GM12872 (cell line): ENCODE data around the gene LPO.
A peak's percentile ranks its signal among the peaks of the same experiment; 100 is the strongest.

Experiments
- TF ChIP-seq, protein P1 (sequence below): IDR thresholded peaks from 3 replicates; pipeline ENCODE4 v1.5.1; 2011; ENCODE audit warnings: low read depth, mild to moderate bottlenecking, low read length, moderate library complexity; ENCODE audit not compliant: insufficient read depth

The LPO gene

DNA sequence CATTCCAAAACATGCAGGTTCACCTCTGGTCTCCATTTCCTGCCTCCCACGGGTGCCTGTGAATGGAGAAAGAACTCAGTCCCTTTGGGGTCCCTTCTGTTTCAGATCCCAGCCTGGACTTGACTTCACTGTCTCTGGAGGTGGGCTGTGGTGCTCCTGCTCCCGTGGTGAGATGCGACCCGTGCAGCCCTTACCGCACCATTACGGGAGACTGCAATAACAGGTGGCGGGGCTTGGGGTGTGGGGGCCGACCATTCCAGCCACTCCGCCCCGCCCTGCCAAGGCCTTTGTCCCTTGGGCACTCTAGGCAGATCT lies 10.5 kb downstream of the LPO start:
- TF ChIP-seq, protein P1, sequence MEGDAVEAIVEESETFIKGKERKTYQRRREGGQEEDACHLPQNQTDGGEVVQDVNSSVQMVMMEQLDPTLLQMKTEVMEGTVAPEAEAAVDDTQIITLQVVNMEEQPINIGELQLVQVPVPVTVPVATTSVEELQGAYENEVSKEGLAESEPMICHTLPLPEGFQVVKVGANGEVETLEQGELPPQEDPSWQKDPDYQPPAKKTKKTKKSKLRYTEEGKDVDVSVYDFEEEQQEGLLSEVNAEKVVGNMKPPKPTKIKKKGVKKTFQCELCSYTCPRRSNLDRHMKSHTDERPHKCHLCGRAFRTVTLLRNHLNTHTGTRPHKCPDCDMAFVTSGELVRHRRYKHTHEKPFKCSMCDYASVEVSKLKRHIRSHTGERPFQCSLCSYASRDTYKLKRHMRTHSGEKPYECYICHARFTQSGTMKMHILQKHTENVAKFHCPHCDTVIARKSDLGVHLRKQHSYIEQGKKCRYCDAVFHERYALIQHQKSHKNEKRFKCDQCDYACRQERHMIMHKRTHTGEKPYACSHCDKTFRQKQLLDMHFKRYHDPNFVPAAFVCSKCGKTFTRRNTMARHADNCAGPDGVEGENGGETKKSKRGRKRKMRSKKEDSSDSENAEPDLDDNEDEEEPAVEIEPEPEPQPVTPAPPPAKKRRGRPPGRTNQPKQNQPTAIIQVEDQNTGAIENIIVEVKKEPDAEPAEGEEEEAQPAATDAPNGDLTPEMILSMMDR = no peak

DNA sequence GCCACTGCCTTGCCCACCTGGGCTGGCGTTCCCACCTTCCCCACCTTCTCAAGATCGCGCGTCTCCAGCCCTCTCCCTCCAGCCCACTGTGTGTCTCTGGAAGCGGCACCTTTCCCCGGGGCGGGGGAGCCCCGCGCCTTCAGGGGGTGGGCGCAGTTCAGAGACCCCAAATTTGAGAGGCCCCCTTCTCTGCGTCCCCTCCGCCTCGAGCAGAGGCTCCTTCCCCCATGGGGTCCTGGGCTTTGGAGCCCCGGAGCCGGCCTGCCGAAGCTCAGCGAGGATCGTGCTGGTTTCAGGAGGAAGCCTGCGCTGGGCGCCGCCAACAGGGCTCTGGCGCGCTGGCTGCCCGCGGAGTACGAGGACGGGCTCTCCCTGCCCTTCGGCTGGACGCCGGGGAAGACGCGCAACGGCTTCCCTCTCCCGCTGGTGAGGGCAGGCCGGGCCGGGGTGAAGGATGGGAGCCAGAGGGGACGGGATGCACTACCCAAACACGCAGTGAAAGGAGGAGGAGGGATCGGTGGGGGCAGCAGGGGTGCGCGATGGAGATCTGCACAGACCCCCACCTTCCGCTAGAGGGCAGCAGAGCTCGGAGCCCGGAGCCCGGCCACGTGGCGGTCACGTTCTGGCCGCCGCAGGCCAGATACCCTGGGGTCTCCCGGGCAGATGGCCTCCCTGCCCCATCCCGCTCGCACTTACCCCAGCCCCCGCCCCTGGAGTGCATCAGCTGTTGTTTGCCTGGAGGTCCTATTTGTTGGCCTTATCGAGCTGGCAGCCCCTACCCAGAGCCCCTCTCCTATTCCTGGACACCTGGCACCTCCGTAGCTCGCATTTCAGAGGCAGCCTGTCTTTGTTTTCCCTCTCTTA lies 11.1 kb downstream of the LPO start:
- TF ChIP-seq, protein P1 = peak; percentile 92

DNA sequence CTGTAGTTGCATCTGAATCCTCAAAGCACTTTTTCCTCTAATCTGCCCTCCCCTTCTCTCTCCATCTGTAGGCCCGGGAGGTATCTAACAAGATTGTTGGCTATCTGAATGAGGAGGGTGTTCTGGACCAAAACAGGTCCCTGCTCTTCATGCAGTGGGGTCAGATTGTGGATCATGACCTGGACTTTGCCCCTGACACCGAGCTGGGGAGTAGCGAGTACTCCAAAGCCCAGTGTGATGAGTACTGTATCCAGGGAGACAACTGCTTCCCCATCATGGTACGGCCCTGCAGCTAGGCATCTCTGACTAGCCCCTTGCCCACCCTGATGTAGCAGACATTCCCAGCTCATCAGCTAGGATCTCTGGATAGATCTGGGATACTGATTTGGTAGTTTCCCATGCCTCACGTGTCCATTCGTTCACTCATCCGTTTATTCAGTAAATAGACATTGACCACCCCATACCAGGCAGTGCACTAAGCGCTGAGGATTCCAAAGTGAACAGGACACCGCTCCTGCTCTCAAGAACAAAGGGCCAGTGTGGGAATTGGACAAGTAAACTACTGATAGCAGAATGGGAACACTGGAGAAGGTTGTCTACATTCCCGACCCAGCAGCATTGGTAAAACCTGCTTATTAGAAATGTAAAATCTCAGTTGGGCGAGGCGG lies 12.1 kb downstream of the LPO start:
- TF ChIP-seq, protein P1 = no peak

DNA sequence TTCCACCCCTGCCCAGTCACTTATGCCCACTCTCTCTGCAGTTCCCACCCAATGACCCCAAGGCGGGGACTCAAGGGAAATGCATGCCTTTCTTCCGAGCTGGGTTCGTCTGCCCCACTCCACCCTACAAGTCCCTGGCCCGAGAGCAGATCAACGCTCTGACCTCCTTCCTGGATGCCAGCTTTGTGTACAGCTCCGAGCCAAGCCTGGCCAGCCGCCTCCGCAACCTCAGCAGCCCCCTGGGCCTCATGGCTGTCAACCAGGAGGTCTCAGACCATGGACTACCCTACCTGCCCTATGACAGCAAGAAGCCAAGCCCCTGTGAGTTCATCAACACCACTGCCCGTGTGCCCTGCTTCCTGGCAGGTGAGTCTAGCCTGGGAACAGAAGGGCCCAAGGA lies 13.8 kb downstream of the LPO start:
- TF ChIP-seq, protein P1 = no peak

DNA sequence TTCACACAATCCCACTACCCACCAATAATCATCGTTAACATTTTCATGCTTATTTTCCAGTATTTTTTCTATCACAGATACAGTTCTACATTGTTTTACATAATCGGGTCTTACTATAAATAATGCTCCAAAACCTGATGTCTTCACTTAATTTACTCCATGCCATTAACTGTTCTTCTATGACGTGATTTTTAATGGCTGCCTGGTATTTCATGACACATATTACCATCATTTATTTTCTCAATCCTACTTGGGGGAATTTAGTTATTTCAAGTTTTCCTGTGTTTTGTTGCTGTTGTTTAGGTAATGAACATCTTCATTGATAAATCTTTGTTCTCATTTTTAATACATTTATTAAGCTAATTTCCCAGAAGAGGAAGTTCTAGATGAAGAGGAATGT lies 14.7 kb downstream of the LPO start:
- TF ChIP-seq, protein P1 = no peak

DNA sequence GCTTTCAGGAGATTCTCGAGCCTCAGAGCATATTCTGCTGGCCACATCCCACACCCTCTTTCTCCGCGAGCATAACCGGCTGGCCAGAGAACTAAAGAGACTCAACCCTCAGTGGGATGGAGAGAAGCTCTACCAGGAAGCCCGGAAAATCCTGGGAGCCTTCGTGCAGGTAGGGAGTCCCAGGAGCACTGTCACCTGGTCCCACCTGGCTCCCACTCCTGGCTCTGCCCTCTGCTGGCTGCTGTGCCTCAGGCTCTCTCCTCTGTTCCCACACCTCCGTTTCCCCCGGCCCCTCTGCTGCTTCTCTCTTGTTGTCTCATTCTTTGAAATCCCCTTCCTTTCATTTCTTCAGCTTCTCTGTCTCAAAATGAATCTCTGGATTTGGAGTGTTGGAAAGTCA lies 16.4 kb downstream of the LPO start:
- TF ChIP-seq, protein P1 = 0 out of 3 replicates have a peak, but pooled peaks have one; percentile 29

DNA sequence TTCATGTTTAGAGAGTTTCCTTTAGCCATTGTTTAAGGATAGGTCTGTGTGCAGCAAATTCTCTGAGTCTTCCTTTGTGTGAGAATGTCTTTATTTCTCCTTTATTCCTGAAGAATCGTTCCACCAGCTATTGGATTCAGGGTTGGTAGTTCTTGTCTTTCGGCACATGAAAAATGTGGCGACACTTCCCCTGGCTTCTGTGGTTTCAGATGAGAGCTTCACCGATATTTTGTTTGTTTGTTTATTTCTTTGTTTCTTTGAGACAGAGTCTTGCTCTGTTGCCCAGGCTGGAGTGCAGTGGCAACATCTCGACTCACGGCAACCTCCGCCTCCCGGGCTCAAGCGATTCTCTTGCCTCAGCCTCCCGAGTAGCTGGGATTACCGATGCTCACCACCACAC lies 23.8 kb downstream of the LPO start:
- TF ChIP-seq, protein P1 = no peak
